ENCODE measurements around the gene FAU.
A peak's percentile ranks its signal among the peaks of the same experiment; 100 is the strongest.
"Not testable (repeated sequence)": the region's sequence is repeated elsewhere in the genome, so short reads cannot be mapped to it uniquely, and the experiment has no call there.

FAU gene

GRCh38 chr11:65119670-65119995 is 2.3 kb downstream of the FAU start:
- no peak for DNase-seq (ENCODE audit: low spot score)

GRCh38 chr11:65118891-65119669 is 2.9 kb downstream of the FAU start:
- not testable (repeated sequence) for DNase-seq (ENCODE audit: low spot score)

GRCh38 chr11:65118097-65118837 is 3.7 kb downstream of the FAU start:
- no peak for DNase-seq (ENCODE audit: low spot score)

GRCh38 chr11:65117206-65118096 is 4.5 kb downstream of the FAU start, which contains the start of gene ZNHIT2:
TSS of gene ZNHIT2 (minus strand) at chr11:65117701. CDS start at chr11:65117653, 48 bp downstream.
- peak; percentile 95 for DNase-seq (ENCODE audit: low spot score)

- no peak for DNase-seq (ENCODE audit: low spot score)
Measured at GRCh38 chr11:65116370-65117205, 5.3 kb downstream of the FAU start.

GRCh38 chr11:65115361-65116082 is 6.4 kb downstream of the FAU start:
- no peak for DNase-seq (ENCODE audit: low spot score)

GRCh38 chr11:65114538-65115171 is 7.3 kb downstream of the FAU start:
- DNase-seq (ENCODE audit: low spot score), result no peak

GRCh38 chr11:65113839-65114238 is 8.1 kb downstream of the FAU start:
- no peak for DNase-seq (ENCODE audit: low spot score)

GRCh38 chr11:65113361-65113756 is 8.6 kb downstream of the FAU start:
- DNase-seq (ENCODE audit: low spot score), result no peak

GRCh38 chr11:65112546-65113360 is 9.2 kb downstream of the FAU start:
- DNase-seq (ENCODE audit: low spot score), result peak; percentile 35

GRCh38 chr11:65111744-65112545 is 10.0 kb downstream of the FAU start, which contains the start of gene TM7SF2:
TSS of gene TM7SF2 (plus strand) at chr11:65111872. CDS start at chr11:65112016, 144 bp downstream.
- peak; percentile 94 for DNase-seq (ENCODE audit: low spot score)

- DNase-seq (ENCODE audit: low spot score), result no peak
Measured at GRCh38 chr11:65111159-65111743, 10.7 kb downstream of the FAU start.

GRCh38 chr11:65110354-65110861 is 11.5 kb downstream of the FAU start:
- DNase-seq (ENCODE audit: low spot score), result peak; percentile 83

- no peak for DNase-seq (ENCODE audit: low spot score)
Measured at GRCh38 chr11:65109231-65110198, 12.4 kb downstream of the FAU start.

GRCh38 chr11:65108469-65109123 is 13.3 kb downstream of the FAU start:
- DNase-seq (ENCODE audit: low spot score), result no peak
